Stimulated activated CD4-positive, alpha-beta T cell treated with anti-CD3 and anti-CD28 coated beads, TNF-alpha, amount 100 ng/mL, for 24 hours (primary cell): Measurements from ENCODE around the gene LIMK2.
"Not testable (repeated sequence)": the region's sequence is repeated elsewhere in the genome, so short reads cannot be mapped to it uniquely, and the experiment has no call there.

Experiments used
- DNase-seq, 3 experiments: peaks; one replicate each; pipeline ENCODE4 v3.0.0-alpha.2; 2020; ENCODE audit warnings: low read depth in 3 of 3

Gene LIMK2

GRCh38 chr22:31211862-31212730 is at the start of gene LIMK2:
TSS of gene LIMK2 (plus strand) at chr22:31212298. CDS start at chr22:31212409, 111 bp downstream.
- DNase-seq, result peak; percentile 93 to 98 (median 95)

GRCh38 chr22:31170971-31171370 is 41.1 kb upstream of the LIMK2 start:
- DNase-seq, result no peak

DNA sequence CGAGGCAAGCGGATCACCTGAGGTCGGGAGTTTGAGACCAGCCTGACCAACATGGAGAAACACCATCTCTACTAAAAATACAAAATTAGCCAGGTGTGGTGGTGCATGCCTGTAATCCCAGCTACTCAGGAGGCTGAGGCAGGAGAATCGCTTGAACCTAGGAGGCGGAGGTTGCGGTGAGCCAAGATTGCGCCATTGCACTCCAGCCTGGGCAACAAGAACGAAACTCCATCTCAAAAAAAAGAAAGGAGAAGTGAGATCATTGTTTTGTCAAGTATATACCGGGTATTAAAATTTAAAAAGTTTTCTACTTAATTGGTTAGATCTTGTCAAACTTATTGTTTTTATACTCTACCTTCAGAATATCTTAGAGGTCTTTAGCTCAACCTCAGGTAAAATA is 40.4 kb upstream of the LIMK2 start:
- DNase-seq, result not testable (repeated sequence)

DNA sequence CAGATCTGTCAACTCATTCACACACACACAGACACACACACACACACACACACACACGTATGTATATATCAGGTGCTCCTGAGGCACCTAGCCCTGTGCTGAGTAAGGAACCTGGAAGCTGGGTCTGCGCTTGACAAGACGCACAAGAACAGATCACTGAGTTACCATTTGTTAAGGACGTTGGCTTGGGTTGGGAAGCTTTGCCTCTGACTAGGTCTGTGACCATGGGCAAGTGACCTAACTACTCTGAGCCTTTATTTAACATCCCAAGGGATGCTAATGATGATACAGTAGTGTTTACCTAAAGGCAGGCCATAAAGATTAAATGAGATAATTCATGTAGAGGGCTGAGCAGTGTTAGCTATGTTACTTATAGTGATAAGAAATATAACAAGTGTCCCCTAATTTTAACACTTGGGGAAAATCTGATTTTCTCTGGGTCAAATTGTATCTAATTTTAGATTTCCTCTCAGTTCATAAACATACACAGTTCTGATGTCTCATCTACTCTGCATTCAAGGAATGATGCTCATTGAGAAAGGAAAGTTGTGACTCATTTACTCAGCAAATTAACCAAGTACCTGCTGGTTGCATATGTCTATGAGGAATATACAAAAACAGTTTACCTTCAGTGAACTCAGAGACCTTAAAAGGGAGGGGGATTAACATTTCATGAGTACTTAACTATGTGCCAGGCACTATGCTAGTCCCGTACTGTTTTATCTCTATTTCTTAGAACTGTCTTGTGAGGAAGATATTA is 38.5 kb upstream of the LIMK2 start:
- no peak for DNase-seq

DNA sequence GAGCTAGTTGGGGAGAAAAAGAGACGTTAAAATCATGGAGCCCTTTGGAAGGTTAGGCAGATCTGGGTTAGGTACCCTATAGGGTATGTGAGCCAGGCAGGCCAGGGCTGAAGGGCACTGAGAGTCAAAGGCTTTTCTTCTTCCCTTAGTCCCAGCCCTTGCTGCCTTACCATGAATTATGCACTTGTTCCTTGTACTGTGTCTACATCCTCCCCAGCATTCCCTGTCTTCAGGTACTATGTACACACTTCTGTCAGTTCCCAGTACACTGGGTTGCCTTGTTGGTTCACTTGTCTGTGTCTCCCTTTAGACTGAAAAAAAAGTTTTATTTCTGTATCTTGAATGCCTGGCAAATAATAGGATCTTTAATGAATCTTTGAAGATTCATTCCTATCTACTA is 35.2 kb upstream of the LIMK2 start:
- DNase-seq, result no peak

- DNase-seq, result no peak
These were observed 34.5 kb upstream of the LIMK2 start for GRCh38 chr22:31177420-31178162.

DNA sequence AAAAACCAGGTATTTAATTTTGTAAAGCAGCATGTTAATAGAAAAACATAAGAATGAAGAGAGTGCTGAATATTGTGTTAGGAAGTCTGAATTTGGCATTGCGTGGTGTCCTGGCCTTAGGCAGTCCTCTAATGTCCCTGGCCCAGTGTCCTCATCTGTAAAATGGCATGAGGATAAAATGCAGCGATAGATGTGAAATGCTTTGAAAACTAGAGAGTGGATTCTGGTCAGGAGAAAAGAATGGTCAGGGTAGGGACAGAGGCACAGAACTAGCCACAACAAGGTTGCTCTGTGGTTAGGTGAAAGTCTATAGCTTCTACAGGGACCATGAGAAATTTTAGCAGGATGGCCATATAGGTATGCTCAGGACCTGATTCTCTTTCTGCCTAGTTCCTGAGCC is 33.2 kb upstream of the LIMK2 start:
- DNase-seq, result no peak

DNA sequence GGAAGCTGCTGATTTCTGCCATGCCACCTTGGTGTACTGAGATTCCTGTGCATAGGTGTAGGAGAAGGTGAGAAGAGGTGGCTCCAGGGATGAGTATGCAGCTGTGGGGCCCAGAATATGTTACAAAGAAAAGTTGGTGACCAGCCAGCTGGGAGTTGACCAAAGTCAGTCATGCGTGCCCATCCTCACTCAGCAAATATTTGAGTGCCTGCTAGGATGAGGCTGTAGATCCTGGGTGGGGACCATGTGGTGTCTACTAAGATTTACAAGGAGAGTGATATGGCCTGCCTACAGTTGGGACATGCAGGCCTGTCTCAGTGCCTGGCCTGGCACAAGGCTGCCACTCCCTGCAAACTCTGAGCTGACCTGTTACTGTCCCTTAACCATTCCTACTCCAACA is 32.8 kb upstream of the LIMK2 start:
- DNase-seq, result no peak

DNA sequence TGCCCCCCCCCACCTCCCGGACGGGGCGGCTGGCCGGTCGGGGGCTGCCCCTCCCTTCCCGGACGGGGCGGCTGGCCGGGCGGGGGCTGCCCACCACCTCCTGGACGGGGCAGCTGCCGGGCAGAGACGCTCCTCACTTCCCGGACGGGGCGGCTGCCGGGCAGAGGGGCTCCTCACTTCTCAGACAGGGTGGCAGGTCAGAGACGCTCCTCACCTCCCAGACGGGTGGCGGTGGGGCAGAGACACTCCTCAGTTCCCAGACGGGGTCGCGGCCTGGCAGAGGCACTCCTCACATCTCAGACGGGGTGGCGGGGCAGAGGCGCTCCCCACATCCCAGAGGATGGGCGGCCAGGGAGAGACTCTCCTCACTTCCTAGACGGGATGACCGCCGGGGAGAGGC is 28.1 kb upstream of the LIMK2 start:
- no peak for DNase-seq

DNA sequence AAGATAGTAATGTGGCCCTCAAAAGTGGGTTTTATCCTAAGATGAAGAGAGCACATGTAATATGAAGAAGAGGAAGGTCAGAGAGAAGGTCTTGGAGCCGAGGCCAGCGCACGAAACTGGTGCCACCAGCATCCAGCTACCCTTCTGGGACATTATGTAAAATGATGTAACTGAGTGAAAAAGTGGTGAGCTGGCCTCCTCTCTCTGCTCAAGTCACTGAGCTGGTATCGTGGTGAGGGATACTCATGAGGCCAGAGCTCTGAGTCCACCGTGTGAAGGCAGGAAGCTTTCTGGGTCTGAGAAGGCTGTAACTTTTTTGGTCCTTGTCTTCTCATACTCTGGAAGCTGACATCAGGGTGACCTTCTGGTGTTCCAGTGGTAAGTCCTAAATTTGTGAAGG is 27.0 kb upstream of the LIMK2 start:
- DNase-seq, result no peak

GRCh38 chr22:31187627-31188026 is 24.5 kb upstream of the LIMK2 start:
- DNase-seq, result no peak

- no peak for DNase-seq
These were observed 19.6 kb upstream of the LIMK2 start for GRCh38 chr22:31192513-31192912.

- DNase-seq, result no peak
These were observed 19.0 kb upstream of the LIMK2 start for GRCh38 chr22:31193092-31193491.

DNA sequence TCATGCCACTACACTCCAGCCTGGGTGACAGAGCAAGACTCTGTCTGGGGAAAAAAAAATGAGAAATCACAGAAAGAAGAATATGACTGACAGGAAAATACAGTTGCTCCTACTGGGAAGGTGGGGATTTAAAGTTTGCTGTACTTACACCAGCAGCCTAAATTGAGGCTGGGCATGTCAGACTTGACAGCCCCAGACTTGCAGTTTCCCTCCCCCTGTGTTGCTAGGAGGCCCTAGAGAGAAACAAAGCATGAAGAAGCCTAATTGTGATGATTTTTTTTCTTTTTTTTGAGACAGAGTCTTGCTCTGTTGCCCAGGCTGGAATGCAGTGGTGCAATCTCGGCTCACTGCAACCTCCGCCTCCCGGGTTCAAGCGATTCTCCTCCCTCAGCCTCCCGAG is 17.4 kb upstream of the LIMK2 start:
- not testable (repeated sequence) for DNase-seq

GRCh38 chr22:31199187-31199586 is 12.9 kb upstream of the LIMK2 start:
- no peak for DNase-seq

- not testable (repeated sequence) for DNase-seq
These were observed 7.6 kb upstream of the LIMK2 start for GRCh38 chr22:31204352-31204984.

GRCh38 chr22:31205059-31205458 is 7.0 kb upstream of the LIMK2 start:
- not testable (repeated sequence) for DNase-seq

- not testable (repeated sequence) for DNase-seq
These were observed 5.6 kb upstream of the LIMK2 start for GRCh38 chr22:31206460-31206859.

DNA sequence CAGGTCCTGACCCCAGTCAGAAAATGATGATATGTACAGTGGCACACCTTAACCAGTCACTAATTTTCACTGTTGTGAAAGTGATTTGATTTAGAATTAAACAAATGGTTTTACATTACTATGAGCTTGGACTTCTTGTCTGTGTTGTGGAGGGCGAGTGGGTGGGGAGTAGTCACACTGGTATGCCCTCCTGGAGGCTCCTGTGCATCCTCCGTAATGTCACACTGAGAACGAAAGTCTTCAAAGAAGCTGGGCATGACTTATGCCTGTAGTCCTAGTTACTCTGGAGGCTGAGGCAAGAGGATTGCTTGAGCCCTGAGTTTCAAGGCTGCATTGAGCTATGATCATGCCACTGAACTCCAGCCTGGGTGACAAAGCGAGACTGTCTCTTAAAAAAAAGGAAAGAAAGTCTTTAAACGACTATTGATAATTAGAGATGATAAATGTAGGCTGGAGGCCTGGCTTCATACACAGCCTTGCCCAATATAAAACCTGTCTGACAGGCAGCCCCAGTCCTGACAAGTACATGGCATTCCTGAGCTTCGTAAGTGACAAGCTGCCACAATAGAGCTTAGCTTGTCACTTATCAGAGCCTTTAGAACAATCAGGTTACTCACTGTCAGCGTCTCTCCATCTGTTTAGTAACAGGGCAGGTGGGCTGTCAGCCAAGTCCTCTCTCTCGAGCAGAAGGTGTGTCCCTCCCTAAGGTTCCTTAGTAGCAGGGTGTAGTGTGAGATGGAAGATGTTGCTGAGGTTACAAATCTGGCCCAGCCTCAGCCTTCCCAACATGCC is 5.0 kb upstream of the LIMK2 start:
- DNase-seq, result no peak

GRCh38 chr22:31210556-31211421 is 1.3 kb upstream of the LIMK2 start:
- no peak for DNase-seq
